ENCODE data around the gene SOX12.
"Not testable (repeated sequence)": the region's sequence is repeated elsewhere in the genome, so short reads cannot be mapped to it uniquely, and the experiment has no call there.

Gene SOX12

GRCh38 chr20:353166-353565, 27.8 kb downstream of the SOX12 start:
- Histone ChIP-seq H3K4me3 (ENCODE audit: low read depth, low read length) (no peak overlapping the region), H3K36me3 (peaks cover 16% of the 10 kb centered on the region), H3K9me3 (ENCODE audit: severe bottlenecking) (no peaks in the 10 kb centered on the region), H3K27me3 (ENCODE audit: insufficient read depth, low read depth, severe bottlenecking) (no peaks in the 10 kb centered on the region), H3K27ac (no peak overlapping the region)
- no peak for TF ChIP-seq CTCF (IDR thresholded peaks at IDR 0.05; ENCODE audit: low read depth, low read length)
- no peak for DNase-seq

GRCh38 chr20:354298-354977, 29.1 kb downstream of the SOX12 start:
- Histone ChIP-seq H3K27ac (peak overlapping the region; percentile 16), H3K4me3 (ENCODE audit: low read depth, low read length) (no peak overlapping the region), H3K27me3 (ENCODE audit: insufficient read depth, low read depth, severe bottlenecking) (no peaks in the 10 kb centered on the region), H3K36me3 (peaks cover 12% of the 10 kb centered on the region), H3K9me3 (ENCODE audit: severe bottlenecking) (no peaks in the 10 kb centered on the region)
- TF ChIP-seq CTCF (IDR thresholded peaks at IDR 0.05; ENCODE audit: low read depth, low read length), result peak; percentile 93
- DNase-seq, result peak; percentile 80

- not testable (repeated sequence) for H3K4me3 ChIP-seq (ENCODE audit: low read depth, low read length); DNase-seq; H3K27ac ChIP-seq; H3K27me3 ChIP-seq (ENCODE audit: insufficient read depth, low read depth, severe bottlenecking); H3K36me3 ChIP-seq; H3K9me3 ChIP-seq (ENCODE audit: severe bottlenecking)
Measured at GRCh38 chr20:356154-356553, 30.8 kb downstream of the SOX12 start.

- H3K27me3 ChIP-seq (ENCODE audit: insufficient read depth, low read depth, severe bottlenecking), result no peaks in the 10 kb centered on the region
- peaks cover 5% of the 10 kb centered on the region; the same call in 1 of the 2 replicates for H3K36me3 ChIP-seq
- no peaks in the 10 kb centered on the region for H3K9me3 ChIP-seq (ENCODE audit: severe bottlenecking)
- no peak overlapping the region for H3K4me3 ChIP-seq (ENCODE audit: low read depth, low read length)
- no peak for TF ChIP-seq CTCF (IDR thresholded peaks at IDR 0.05; ENCODE audit: low read depth, low read length)
- H3K27ac ChIP-seq, result no peak overlapping the region
- no peak for DNase-seq
Measured at GRCh38 chr20:356745-357144, 31.4 kb downstream of the SOX12 start.

- no peaks in the 10 kb centered on the region for H3K9me3 ChIP-seq (ENCODE audit: severe bottlenecking)
- TF ChIP-seq CTCF (IDR thresholded peaks at IDR 0.05; ENCODE audit: low read depth, low read length), result no peak
- no peak overlapping the region for H3K27ac ChIP-seq
- DNase-seq, result no peak
- no peak overlapping the region for H3K4me3 ChIP-seq (ENCODE audit: low read depth, low read length)
- H3K36me3 ChIP-seq, result no peaks in the 10 kb centered on the region
- no peaks in the 10 kb centered on the region for H3K27me3 ChIP-seq (ENCODE audit: insufficient read depth, low read depth, severe bottlenecking)
Measured at GRCh38 chr20:358891-359555, 33.7 kb downstream of the SOX12 start.

GRCh38 chr20:361561-361960, 36.2 kb downstream of the SOX12 start:
- DNase-seq, result no peak
- Histone ChIP-seq H3K36me3 (no peaks in the 10 kb centered on the region), H3K9me3 (ENCODE audit: severe bottlenecking) (no peaks in the 10 kb centered on the region), H3K27me3 (ENCODE audit: insufficient read depth, low read depth, severe bottlenecking) (no peaks in the 10 kb centered on the region), H3K27ac (no peak overlapping the region), H3K4me3 (ENCODE audit: low read depth, low read length) (no peak overlapping the region)
- no peak for TF ChIP-seq CTCF (IDR thresholded peaks at IDR 0.05; ENCODE audit: low read depth, low read length)

Data from WERI-Rb-1 (cell line).